Fibroblast of skin of right biceps (primary cell): ENCODE measurements around the gene DNTT.
"Not testable (repeated sequence)": the region's sequence is repeated elsewhere in the genome, so short reads cannot be mapped to it uniquely, and the experiment has no call there.

ENCODE experiments used
- DNase-seq: peaks from one replicate; pipeline ENCODE4 v3.0.0-alpha.2; 2013

DNTT gene

GRCh38 chr10:96276831-96277230 lies 27.4 kb upstream of the DNTT start:
- DNase-seq, result no peak

GRCh38 chr10:96279191-96279641 lies 25.0 kb upstream of the DNTT start:
- no peak for DNase-seq

DNA sequence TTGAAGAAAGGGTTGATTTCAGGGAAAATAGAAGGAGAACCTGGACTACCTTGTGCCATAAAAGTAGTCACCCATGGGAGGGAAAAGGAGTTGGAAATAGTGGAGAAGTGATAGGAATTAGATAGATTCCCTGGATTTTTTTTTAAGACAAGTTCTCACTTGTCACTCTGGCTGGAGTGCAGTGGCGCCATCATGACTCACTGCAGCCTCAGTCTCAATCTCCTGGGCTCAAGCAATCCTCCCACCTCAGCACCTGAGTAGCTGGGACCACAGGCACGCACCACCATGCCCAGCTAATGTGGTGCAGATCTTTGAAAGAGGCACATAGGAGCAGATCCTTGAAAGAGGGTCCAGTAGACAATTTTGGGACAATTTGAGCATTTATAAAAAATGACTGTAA lies 23.4 kb upstream of the DNTT start:
- DNase-seq, result no peak

DNA sequence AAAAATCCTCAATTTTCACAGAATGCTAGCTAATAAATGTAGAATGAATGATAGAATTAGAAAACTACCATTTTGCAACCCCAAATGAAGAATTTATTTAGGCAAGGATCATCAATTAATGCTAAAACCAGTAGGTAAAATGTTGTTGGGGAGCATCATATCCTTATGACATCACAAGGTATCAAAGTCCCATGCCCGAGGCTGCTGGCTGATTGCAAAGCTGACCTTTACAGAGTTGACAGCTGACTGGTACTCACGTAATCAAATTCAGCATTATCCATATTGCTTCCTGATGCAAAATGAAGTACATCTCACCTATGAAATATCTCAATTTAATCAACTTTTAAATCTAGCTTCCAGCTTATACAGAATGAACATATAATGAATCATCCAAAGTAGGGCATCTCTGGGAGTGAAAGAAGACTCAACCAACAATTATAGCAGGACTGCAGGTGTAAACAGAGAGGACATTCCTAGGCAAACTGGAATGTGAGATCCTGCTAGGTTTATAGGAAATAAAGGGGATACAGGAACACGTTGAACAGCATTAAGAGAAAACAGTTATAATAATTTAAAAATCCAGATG lies 22.7 kb upstream of the DNTT start:
- no peak for DNase-seq

- no peak for DNase-seq
Observed at GRCh38 chr10:96283351-96283750, 20.9 kb upstream of the DNTT start.

DNA sequence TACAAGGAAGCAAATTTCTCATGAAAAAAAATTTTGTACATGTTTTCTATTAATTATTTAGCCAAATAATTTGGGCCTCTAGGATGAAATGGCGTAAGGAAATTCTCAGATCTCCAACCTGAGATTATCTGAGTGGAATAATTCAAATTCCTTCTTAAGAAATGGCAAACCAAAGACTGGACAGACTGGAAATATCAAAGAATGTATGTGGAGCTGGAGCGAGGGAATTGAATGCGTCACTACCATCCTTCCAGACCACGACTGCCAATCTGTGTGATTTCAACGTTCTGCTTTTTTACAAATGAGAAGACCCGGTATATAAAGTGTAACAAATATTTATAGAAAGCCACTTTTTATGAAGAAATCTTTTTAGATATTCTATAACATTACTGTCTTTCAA lies 20.5 kb upstream of the DNTT start:
- no peak for DNase-seq

GRCh38 chr10:96285331-96285752 lies 18.9 kb upstream of the DNTT start:
- DNase-seq, result no peak

DNA sequence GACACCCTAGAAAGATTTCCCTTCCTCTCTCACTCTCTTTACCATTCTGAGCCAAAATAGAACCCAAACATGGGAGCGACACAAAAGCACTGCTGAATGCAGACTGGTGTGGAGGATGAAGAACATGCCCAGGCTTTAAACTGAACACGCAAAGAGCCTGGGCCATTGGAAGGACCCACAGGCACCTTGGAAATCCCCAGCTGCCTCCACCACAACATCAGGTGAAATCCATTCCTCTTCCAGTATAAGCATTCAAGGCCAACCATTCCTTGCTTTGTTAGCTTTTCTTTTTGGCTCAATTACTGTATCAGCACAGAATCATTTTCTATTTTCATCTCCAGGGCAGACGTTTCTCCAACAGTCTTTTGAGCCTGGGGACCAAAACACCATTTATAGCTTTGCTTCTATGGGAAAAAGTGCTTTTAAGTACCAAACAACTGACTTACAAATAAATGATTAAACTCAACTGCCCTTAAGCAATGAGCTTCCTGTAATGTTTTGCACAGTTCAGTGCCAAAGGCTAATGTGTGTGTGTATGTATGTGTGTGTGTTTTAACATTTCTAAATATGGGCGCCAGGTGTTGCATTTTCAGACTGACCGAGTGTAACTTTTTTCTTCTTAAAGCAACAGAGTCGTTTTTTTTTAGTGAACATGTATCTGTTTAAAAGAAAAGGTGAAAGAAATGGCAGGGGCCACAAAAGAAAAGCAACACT lies 16.7 kb upstream of the DNTT start:
- DNase-seq, result no peak

DNA sequence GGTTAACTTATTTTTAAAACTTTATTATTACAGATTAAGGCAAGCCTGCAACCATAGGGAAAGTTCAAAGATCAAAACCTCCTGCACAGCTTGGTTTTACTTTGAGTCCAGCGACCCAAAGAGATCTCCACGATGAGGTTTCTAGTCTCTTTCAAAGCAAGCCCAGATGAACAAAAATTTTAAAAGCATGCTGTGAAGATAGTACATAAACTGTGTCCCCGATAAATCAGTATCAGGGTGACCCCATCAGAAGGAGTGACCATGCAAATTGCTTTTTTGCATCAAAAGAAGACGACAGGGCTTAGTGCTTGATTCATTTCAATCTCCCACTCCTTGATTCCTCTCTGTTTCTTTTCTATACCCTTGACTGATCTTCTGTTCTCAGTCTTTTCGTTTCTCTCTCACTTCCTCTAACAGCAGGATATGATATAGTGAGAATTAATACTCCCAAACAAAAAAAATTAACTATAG lies 16.0 kb upstream of the DNTT start:
- DNase-seq, result no peak

DNA sequence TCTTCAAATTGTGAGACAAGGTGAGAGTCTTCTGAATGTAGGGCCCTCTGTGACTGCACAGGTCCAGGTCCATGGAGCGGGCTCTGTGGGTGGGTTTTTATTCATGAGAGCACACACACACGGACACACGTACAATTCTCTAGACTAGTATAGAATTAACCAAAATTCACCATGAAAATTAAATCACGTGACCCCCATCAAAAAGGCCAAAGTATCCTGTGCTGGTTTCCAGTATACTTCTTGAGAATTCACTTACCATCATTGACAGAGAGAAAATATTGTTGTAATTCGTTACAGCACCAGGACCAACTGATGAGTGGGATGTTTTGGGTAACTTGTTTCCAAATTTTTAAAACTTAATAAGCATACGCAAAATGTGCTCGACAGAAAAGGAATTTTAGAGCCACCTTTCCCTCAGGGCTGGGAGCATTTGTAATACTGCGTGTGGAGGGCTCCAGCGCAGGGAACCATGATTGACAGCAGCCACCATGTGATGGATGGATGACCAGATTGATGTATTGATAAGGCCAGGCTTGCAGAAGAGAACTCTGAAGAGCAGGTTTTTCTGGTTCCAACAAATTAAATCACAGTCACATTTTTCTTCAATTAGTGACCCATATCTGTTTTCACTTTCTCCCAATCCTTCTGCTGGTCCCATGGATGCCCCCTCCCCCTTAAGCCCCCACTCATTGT lies 14.9 kb upstream of the DNTT start:
- no peak for DNase-seq

DNA sequence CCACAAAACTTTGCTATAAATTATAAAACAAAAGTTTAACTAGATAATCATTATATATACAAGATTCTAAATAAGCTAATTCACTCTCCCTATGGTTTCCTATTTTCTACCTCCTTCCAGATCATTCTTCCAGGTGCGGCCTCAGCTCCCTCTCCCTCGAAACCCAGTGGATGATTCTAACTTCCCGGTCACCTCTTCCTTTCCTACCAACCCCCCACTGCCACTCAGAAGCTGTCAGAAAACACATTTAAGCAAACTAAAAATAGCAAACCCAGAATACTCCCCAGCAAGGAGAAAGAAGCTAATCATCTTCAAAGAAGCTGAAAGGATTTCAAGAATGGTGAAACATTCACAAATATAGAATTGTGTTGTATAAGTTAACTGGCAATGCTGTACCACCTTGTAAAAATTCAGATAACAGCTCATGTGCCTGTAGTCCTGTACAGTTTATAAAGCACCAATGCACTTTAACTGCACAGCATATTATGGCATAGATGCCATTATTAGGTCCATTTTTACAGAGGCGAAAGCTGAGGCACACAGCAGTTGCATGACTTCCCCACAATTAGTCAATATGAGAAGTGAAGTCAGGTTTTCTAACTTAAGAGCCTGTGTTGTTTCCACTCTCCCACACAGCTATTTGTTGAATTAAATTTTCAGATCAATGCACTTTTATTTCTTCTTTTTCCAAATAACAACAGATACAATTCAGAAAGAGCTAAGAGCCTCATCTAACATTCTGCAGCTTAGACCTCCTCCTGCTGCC lies 13.7 kb upstream of the DNTT start:
- no peak for DNase-seq

DNA sequence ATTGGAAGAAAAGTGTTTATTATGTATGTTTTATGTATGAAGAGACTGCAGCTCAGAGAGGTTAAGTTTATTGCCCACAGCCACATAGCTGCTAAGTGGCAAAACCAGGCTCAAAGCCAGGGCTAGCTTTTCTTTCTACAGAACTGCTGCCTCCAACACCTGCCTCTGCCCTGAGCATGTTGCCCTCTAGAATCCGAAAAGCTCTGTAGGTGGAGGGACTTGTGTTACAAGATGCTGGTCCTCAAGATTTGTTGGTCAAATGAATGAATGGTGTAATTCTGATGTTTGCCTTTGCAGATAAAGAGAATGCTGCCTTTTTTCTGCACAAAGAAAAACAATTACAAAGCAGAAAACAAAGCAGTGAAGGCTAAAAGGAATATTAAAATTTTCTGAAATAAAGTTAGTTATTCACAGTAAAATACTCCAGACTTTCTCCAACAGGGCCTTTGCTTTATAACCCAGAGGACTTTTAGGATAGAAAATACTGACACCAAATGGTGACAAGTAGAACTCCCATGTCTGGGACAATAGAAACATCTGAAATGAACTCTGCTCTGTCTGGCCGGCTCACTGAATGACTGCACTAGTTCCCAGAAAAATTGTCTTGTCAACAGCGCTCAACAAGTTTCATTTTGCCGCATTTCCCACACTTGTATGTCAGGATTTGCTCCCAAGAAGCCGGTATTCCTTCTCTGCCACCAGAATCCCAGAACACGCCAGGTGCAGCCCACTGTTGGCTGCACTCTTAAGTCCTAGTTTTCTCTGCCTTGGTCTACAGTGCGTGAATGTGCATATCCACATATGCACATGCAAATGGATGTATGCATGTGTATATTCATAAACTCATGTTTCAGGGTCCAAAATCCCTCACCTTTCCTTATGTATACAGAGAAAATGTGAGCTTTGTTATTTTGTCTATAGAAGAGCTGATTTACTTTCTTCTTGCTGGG lies 11.0 kb upstream of the DNTT start:
- peak; percentile 15 for DNase-seq

GRCh38 chr10:96295475-96295874 lies 8.8 kb upstream of the DNTT start:
- DNase-seq, result no peak

DNA sequence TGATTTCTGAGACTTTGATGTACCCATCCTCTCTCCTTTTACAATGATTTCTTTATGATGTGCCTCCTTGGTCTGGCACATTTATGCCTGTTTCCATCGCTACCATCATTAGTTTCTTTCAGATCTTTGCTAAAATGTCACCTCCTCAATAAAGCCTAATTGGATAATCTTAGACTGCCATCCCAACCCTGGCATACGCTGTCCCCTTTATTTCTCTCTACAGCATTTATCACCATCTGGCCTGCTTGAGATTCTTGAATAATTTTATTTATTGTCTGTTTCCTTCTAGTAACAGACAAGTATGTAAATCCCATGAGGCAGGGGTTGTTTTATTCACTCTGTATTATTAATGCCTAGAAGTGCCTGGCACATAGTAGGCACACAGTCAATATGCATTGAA lies 6.7 kb upstream of the DNTT start:
- no peak for DNase-seq

DNA sequence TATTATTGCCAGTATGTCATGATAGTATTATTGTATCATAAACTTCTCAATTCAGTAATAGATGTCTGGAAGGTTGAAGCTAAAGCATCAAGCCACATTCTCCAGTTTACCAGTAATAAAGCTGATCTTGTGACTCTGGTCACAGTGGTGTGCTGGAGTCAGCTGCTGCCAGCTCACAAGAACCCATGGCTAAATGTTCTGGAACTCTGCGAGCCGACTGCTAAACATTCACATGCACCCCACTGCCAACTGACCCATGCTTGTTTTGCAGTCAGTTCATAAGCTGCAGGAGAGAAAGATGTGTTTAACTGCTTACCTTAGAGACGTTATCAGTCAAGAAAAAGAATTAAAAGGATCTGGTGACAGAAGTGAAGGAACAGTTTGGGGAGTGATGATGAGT lies 5.9 kb upstream of the DNTT start:
- DNase-seq, result no peak

DNA sequence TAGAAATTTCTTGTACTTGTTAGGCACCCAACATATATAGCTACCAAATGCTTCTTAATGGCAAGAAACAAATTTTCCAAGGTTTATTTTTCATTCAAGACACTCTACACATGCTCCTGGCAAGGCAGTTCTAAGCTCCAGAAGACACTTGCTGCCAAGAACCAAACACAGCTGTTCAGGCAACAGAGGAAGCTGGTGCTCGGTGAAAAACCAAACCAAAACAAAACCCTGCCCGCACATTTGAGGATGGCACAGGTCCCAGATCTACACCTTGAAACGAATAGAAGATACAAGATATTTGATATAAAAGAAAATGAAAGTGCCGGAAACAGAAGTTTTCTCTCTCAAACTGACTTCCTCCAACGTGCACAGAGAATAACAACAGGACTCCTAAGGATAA lies 4.9 kb upstream of the DNTT start:
- no peak for DNase-seq

DNA sequence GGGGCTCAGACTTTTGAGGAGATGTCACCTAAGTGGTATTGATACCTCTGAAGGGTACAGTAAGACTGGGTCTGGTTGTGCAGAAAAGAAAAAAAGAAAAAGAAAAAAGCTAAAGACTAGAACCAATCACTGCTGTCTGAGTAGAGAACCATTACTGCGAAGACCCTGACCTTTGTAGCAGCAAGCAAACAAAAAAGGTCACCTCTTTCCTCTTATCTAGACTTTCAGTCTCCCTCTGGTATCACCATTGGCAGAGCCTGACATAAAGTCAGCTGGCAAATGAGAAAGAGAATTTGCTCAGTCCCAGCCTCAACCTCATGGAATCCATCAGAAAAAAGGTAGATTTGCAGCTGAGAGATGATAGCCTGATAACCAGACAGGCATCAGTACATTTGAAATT lies 2.6 kb upstream of the DNTT start:
- no peak for DNase-seq

DNA sequence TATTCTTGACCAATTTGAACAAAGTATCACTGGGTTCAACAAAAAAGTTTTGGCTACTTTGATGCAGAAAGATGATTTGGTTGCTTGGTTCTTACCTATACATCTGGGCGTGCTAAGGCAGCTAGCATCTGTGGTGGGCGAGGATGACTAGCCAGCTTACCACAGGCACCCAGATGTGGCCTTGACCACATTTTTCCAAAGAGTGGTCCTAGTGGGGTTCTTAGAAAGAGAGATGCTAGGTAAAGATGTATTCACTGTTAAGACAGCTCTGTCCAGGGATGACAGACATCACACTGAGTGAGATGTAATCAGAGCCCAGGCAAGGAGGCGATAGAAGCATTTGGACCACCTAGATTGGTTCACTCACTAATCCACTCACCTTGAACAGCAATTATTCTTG lies 785 bp downstream of the DNTT start:
- DNase-seq, result no peak

DNA sequence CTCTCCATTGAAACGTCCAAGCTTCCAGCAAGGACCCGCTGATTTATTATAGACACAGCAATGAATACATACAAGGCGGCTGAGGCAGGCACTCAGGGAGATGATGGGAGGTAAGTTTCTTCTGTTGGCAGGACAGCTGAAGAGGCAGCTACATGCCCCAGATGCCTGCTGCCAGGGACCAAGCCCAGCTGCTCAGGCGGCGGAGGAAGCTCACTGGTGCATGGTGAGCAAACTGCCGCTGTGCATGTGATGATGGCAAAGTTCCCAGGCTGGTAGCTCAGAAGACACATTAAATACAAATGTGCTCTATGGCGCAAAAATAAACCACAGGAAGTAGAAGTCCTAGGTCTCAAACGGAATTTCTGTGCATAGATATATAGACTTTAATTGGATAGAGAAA lies 2.3 kb downstream of the DNTT start:
- DNase-seq, result no peak

DNA sequence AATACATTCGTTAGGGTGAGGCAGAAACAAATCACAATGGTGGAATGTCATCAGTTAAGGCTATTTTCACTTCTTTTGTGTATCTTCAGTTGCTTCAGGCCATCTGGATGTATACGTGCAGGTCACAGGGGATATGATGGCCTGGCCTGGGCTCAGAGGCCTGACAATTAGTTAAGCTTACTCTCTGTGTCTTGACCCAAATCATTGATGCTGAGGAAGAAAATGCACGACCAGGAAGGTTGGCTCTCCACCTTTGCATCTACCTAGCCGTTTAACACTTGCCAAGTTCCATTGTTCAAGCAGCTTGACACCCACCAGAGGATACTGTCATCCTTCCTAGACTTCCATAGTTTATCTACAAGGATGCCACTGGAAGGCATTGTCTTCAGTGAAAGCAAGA lies 4.6 kb downstream of the DNTT start:
- not testable (repeated sequence) for DNase-seq

DNA sequence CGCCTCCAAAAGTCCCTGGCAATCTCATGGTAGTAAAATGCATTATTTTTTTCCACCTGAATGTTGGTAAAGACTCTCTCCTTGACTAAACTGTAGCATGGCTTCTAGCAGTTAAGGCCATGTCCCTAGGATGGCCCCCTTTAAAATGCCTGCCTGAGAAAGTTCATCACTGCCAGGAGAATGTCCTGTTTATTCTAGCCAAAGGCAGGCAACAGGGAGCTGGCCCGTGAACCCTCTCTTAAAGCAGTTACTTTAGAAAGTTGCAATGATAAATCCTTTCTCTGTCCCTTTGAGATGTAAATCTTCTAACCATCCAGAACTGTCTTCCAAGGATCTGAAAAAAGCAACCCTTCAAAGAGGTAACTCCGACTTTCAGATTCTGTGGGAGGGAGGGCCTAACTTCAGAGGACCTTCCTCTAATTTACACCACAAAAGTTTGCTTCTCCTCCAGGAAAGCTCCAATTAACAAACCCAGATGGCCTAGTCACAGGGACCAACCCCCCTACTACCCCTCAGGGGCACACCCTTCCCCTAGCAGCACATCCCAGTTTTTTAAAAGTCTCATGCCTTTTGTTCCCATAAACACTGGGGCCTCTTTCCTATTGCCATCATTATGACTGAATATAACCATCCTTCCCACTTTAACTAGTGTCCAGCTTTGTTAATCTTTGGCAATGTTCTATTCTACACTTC lies 5.5 kb downstream of the DNTT start:
- no peak for DNase-seq

DNA sequence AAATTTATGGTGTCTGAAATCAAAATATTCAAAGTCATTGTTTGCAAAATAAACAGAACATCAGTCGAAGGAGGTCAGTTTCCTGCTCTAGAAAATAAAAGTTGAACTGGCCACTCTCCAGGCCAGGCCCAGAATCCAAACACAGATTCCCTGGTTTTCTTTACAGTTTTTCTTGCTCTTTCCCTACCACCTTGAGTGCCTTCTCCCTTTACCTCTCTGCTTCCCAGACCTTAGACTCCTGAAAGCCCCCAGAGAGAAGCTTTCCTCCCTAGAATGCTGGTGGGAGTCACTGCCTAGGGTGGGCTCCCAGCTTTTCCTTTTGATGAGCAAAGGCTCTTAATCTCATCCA lies 6.1 kb downstream of the DNTT start:
- DNase-seq, result no peak
